ENCODE results near the gene MZT2B.
A peak's percentile ranks its signal among the peaks of the same experiment; 100 is the strongest.
"Not testable (repeated sequence)": the region's sequence is repeated elsewhere in the genome, so short reads cannot be mapped to it uniquely, and the experiment has no call there.

The MZT2B gene, protein sequence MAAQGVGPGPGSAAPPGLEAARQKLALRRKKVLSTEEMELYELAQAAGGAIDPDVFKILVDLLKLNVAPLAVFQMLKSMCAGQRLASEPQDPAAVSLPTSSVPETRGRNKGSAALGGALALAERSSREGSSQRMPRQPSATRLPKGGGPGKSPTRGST

DNA sequence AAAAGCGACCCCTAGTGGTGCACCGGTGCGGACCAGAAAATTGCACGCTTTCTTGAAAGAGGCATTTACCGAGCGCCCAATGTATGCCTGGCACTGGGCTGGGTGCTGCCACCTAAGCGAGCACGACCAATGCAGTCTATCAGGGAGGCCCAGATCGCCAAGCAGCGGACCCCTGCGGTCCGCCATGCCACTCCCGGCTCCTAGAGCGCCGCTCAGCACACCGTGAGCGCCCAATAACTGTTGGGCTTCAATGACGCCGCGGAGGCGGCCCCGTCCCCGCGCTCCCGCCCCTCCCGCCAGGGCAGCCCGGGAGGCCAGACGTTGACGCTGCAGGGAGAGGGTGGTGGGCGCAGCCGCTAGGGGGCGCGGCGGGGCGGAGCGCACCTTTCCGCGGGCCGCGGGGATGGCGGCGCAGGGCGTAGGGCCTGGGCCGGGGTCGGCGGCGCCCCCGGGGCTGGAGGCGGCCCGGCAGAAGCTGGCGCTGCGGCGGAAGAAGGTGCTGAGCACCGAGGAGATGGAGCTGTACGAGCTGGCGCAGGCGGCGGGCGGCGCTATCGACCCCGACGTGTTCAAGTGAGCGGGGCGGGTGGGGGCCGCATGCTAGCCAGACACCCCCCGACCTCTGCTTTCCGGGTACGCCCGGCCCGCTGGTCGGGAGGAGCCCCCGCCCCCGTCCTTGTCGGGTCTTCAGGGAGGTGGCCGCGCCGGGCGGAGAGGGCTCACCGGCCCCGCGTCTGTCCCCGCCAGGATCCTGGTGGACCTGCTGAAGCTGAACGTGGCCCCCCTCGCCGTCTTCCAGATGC lies at the start of gene MZT2B:
MZT2B (plus strand) TSS at position 383 of the 803 bp plus-strand sequence; CDS start at position 404, 21 bp downstream.
- peak; percentile 89 to 90 for DNase-seq

DNA sequence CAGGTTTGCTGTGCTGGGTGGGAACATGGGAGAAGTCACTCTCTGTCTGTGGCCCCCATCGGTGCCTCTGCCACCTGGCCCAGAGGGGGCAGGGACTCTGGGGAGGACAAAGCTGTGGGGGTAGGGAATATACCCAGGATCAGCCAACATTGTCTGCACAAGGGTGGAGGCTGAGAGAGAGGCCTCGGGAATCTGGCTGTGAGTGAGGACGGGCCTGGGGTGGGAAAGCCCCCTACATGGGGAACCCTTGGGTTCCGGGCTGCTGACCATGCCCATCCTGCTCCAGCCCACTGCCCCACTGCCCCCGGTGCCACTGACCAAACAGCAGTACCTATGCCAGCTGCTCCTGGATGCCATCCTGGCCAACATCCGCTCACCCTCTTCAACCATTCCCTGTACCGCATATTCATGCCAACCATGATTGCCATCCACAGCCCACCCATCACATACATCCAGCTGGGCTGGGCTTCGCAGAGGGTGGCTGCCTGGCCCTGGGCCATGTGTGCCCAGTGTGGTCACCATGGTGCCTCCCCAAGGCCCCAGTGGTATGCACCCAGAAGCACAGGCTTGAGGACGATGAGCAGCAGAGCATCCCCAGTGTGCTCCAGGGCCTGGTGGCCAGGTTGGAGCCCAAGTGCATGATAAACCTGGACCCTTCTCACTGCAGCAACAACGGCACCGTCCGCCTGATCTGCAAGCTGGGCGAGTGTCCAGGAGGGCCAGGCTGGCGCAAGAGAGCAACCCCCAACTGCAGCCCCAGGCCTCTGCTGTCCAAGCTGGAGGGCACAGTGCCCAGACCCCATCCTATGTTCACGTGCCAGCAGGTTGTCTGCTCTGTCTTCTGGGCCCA lies 46.1 kb upstream of the MZT2B start:
- no peak for DNase-seq

DNA sequence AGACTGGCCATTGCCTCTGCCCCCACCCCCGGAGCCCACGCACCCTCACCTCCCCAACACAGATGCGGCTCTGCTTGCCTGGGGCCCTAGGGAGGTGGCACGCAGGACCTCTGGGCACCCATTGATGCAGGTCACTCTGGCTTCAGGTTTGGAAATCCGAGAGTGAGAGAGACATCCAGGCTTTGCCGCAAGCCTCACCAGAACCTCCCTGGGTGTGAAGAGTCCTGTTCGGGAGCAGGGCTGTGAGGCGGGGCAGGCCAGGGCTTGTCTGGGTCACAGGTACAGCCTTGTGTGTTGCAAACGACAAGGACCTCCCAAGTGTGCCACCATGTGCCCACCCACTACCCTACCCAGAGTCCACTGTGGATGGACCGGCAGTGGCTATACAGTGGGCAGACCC lies 45.5 kb upstream of the MZT2B start:
- DNase-seq, result not testable (repeated sequence)

DNA sequence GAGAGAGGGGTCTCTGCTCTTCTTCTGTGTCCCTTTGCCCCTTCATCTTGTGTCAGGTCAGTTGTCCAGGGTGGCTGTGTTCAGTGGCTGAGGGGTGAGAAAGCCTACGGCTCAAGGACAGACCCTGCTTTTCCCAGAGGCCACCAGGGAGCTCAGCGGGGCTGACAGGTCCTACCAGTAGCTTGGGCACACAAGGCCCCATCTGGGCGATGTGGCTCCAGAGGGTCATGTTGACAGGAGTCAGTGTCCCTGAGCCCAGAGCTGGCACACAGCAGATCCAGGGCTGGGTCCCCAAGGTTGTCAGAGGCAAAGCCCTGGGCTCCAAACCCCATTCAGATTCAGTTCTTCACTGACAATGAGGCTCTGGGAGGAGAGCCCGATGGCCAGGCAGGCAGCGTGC lies 44.9 kb upstream of the MZT2B start:
- DNase-seq, result not testable (repeated sequence)

DNA sequence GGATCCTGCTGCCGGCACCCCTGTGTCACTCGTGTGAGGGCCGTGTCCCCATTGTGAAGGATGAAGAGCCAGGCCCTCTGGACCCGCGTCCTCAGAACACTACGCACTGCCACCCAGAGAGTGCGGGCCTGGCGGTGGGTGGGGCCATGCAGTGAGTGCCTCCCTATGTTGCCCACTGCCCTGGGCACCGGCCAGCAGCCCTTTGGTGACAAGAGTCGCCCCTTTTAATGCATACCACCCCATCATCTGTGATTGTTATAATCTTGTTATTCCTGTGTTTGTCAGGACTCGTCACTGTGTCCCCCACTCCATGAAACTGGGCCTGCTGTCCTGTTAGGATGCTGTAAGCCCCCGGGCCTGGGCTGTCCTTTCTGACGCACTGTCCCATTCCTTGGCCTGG lies 43.7 kb upstream of the MZT2B start:
- not testable (repeated sequence) for DNase-seq

DNA sequence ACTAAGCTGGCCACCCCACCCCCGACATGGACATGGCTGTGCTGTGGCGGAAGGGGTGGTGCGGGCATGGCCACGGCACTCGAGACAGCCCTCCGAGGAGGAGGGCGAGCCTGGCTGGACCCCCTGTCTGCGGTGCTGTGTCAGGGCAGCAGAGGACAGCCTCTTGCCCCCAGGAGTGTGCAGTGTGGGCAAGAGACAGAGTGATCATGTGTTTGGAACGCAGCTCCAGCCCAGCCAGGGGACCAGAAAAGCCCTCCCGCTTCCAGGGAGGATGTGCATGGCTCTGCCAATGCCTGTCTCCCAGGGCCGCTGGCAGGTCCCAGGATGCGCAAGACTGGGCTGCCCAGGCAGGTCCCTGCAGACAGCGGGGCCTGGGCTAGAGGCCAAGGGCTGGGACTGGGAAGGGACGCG lies 43.2 kb upstream of the MZT2B start:
- not testable (repeated sequence) for DNase-seq

DNA sequence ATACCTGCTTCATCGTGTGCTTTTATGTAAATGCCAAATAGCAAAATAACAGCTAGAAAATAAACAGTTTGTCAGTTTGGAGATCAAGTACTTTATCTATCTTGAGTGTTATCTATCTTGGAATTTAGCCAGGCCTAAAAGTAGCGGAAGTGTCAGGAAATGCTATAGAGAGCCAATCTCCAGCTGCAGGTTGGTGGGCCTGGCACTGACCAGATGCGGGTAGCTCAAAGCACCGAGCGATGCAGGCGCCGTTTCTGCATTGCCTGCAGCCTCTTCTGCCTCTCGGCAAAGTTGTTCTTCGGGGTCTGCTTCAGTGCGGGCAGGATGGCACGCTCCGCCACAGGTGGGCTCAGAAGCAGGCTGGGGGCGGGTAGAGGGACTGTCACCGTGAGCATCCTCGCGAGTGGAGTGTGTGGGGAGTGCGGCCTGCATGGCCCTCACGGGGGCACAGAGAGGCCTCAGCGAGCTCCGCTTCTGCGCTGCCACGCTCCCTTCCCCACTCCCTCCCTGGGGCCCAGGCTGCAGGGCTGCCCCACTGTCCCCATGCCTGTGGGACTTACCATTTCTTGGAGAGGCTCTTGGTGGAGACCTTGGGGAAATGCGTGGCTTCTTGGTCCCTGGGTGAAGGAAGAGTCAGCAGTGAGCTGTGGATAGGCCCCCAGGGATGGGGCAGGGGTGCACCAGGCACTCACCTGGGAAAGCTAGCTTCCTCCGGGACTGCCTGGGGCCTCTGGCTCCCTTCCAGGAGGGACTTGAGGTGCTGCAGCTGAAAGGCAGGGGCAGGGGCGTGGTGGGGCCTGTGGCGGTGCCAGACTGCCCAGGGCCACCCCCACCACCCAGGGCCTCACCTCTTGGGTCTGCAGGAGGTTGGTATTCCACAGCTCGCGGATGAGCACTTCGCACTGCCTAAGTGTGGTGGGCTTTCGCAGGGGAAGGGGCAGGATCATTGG lies 42.5 kb upstream of the MZT2B start:
- DNase-seq, result not testable (repeated sequence)

DNA sequence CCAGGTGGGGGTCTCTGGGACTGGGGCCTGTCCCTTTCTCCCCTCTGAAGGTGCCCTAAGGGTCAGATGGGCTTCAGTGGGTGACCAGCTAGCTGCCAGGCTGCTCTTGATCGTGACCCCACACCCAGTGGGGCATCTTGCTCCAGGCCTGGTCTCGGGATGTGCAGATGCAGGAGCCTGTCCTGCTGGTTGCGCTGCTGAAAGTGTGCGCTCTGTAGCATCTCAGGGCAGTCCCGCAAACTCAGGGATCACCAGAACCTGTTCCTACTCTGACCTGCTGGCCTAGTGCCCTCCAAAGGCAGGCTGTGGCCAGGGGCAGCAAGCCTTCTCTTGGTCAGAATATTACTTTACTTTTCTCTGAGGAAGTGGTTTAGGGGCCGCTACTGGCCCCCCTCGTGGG lies 41.5 kb upstream of the MZT2B start:
- DNase-seq, result not testable (repeated sequence)

DNA sequence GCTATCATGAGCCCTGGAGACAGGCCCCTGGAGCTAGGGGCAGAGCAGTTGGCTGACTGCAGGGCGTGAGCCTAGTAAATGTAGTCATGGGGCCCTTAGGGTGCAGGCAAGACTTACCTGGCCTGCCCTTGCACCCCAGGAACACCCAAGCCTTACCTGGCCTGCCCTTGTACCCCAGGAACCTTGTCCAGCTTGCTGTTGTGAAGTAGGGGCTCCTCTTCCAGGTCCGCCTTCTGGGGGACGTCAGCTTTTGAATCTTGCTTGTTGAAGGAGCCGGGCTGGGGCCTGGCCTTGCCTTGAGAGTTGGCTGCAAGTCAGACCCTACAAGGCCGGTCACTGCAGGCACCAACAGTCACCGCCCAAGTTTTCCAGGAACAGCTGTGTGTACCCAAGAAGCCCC lies 41.1 kb upstream of the MZT2B start:
- DNase-seq, result not testable (repeated sequence)

DNA sequence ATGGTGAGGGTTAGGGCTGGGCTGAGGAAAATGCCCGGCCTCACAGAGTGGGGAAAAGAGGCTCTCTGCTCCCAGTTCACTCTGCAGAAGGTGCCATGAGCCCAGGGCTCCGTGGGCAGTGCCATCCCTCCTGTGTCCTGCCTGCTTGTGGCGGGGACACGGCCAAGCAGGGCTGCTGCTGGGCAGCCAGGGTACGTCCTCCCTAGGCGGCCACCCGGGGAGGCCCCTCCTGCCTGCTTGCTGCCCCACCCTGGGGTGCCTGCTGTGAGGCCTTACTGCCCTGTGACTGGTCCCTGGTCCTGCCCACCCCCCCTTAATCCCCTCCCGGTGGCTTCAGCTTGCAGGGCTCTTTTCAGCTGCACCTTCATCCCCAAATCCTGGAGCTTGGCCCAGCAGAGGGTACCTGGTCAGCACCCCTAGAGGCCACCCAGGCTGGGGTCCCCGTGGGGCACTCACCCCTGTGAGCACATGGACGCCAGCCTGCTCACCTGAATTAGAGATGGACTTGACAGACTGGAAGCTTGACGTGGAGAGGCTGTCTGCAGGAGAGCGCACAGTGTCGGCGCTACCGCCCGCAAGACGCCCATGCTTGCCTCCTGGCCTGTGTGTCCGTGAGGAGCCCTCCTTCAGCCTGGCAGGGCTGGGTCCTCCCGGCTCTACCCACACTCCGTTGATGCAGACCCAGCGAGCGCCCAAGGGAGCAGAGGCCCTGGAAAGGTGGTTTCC lies 40.3 kb upstream of the MZT2B start:
- not testable (repeated sequence) for DNase-seq

DNA sequence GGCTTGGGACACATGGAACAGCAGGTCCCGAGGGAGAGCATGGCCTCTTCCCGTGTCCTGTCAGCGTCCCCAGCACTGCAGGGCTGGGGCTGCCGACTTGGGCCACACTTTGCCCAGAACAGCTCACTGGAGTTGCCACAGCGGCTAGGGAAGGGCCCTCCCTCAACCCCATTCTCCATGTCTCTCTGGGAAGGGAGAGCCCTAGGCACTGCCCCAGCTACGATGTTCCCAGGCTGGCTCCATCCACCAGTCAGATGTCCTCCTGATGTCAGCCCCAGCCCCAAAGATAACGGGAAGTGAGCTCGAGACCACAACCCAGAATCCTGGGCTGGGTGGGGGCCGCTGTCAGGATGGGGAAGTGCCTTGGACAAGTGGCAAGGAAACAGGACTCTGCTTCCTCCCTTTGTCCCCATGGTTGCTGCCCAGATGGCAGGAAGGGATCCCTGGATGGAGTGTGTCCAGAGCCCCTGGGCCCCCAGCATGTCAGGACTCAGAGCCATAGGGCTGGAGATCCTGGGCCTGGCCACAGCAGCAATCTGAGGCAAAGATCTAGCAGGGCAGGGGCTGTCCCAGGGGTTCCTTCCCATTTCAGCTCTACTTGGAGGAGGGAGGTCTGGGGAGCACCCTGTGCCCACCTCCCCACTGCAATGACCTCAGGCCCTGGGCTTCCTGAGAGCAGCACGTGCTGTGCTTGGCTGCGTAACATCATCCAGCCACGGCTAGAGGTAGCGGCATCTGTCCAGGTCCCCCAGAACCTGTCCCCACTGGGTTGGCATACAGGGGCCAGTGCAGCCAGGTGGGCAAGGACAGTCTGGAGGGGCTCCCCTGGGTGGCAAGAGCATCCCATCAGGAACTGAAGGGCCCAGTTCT lies 39.4 kb upstream of the MZT2B start:
- not testable (repeated sequence) for DNase-seq

DNA sequence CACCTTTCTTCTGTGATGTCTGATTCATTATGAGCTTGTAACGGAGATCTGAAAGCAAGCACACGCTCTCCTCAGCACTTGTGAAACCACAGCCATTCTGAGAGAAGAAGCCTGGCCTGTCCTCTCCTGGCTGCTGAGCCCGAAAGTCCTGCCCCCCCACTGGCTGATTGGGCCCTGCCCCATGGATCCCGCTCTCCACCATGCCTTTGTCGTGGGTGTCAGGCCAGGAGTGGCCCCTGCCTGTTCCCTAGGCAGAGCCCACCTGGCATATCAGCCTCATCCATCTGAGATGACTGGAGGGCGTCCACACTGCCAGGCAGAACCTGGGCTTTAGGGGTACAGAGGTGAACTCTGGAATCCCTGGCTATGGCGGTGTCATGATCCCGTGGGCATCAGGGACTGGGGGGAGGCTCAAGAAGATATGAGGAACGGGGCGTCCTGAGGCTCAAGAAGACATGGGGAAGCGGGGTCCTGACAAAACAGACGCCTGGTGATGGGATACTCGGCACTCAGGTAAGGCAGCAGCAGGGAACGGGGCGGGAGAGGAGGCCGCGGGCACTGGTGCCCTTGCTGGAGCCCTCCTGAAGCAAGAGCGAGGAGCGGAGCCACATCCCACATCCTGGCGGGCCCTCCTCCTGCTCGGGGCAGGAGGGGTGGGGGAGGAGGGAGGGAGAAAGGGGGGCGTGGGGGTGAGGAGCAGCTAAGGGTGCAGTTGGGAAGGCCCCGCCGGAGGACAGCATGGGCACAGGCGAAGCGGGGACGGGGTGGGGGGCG lies 38.6 kb upstream of the MZT2B start:
- DNase-seq, result peak in 1 of 2 donors; percentile 8

DNA sequence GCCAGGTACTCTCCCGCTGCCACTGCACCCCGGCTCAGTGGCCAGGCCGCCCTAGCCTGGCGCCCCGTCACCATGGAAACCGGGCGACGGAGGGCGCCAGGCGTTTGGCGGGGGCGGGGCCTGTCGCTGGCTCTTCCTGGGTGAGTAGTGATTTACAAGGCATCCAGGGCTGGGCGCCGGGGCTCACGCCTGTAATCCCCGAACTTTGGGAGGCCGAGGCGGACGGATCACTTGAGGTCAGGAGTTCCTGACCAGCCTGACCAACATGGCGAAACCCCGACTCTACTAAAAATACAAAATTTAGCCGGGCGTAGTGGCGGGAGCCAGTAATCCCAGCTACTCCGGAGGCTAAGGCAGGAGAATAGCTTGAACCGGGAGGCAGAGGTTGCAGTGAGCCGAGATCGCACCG lies 37.1 kb upstream of the MZT2B start, which contains the start of gene CCDC74B:
CCDC74B (minus strand) TSS at position 107 of the 409 bp plus-strand sequence. CDS start 116 bp downstream, outside the sequence.
- peak; percentile 60 to 63 for DNase-seq

DNA sequence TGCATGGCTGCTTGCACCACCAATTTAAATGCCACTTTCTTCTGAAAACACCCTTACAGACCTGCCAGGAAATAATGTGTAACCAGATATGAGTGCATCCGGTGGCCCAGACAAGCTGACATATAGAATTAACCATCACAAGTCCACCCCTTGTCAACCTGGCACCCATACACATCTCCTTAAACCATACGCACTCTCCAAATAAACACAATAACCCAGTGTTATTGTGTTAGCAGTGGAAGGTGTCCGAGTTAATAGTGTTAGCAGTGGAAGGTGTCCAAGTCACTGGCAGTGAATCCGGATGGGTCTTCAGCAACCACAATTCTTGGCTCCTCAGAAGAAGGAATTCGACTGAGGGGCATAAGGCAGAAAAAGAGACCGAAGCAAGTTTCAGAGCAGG lies 33.5 kb upstream of the MZT2B start:
- DNase-seq, result not testable (repeated sequence)

DNA sequence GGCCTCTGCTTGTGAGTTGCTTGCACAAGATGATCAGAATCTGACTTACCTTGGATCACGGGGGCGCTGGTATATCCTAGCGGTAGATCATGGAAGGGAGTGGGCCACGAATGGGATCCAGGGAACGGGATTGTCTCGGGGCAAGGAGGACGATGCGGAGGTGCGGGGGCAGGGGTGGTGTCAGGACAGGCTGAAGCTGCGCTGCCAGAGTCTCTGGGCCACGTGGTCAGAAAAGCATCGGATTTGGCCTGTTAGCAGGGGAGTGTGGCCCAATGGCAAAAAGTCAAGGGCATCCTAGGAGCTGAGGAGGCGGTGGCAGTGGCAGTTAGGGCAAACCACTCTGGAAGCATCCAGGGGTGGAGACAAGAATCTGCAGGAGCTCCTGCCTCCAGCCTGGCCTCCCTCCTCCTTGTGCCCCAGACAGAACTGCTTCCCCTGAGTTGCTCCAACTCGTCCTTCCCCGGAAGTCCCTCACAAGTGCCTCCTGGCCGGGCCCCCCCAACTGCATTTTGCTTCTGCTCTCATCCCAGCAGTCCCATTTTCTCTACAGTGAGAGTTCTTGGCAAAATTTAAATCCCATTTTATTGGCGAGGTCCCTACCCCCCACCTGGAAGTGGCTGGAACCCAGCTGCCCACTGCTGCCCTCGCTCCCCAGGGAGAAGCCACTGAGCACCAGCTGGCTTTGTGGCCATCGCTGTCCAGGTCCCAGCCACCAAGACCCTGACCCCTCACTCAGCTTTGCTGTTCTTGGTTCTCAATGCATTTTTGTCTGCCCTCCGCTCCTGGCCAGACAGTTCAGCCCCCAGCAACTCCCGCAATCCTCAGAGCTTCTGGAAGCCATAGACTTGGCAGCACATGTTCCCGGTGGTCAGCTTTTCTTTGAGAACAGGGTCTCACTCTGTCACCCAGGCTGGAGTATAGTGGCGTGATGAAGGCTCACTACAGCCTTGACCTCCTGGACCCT lies 31.6 kb upstream of the MZT2B start:
- no peak for DNase-seq

DNA sequence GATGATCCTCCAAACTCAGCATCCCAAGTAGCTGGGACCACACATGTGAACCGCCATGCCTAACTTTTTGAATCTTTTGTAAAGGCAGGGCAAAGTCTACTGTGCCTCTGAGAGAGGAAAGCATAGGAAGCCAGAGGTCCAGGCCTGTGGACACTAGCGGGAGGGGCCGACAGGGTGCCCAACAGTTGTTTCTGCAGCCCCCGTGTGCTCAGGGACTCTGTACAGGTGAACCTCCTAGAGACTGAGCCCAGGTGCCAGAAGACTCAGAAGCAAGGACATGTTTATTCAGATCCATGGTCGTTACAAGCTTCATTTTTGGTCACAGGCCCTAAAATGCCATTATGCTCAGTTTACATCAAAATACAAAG lies 30.9 kb upstream of the MZT2B start:
- not testable (repeated sequence) for DNase-seq

DNA sequence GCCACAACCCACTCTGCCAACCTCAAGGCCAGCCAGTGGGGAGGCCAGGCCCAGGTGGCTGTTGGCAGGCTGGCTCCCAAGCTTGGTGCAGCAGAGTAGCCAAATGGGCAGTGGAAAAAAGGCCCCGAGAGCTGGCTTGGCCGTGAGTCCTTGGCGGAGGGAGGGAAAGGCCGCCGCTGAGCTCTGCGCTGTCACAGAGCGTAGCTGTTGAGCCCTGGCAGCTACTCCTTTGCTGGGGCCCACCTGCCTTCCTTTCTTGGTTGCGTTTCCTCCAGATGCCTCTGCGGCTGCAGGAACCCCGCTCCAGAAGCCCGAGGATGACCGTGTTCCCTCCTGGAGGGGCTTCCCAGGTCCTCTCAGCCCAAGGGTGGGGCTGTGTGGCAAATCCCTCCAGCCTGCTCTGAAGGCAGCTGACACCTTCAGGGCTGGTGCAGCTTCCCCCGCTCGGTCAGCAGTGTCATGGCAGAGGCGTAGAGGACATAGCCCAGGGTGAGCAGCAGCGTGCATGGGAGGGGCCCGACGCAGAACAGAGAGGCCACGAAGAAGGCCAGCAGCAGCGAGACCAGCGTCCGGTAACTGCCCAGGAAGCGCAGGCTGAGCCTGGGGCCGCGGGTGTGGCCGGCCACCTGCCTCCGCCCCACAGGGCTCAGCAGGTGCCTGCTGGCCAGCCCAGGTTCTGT lies 29.8 kb upstream of the MZT2B start:
- not testable (repeated sequence) for DNase-seq
